ENCODE results near the gene ZDHHC8. TPM values are rescaled to one million over a fixed set of nuclear protein-coding genes. Genes with fewer than 3 reads are reported as not detected.

The ZDHHC8 gene
- total and polyA plus RNA-seq, 10 of the 15 experiments (the other 5 are each of a cell fraction or from before 2014, with no cell fraction given): 0.03 to 46.3 (median 5.3) TPM

GRCh38 chr22:20129747-20130014 is 1.9 kb upstream of the ZDHHC8 start:
- H3K4me3 ChIP-seq: no peak overlapping the region
- ATAC-seq: no peak
- no peaks in the 10 kb centered on the region for H3K27me3 ChIP-seq (replicated peaks in 1 of 2; ENCODE audit: control insufficient read depth in 2 of 2, insufficient read depth in 2 of 2, low read length in 1 of 2)
- H2AFZ ChIP-seq (ENCODE audit: control insufficient read depth, low read depth, low read length): no peak overlapping the region
- H3K79me2 ChIP-seq (ENCODE audit: control insufficient read depth, insufficient read depth, low read length): peaks cover 7% of the 10 kb centered on the region
- H3K9me3 ChIP-seq (replicated peaks; ENCODE audit: control insufficient read depth, insufficient read depth, low read length): no peaks in the 10 kb centered on the region
- no TSS peak for BruUV-seq (replicated peaks)
- WGBS (ENCODE audit: insufficient coverage, insufficient replicate concordance, low lambda C conversion rate, missing lambda C conversion rate): 79% methylated on average over 3 of the region's 3 CpGs
- H3K36me3 ChIP-seq (ENCODE audit: control insufficient read depth in 2 of 2, insufficient read depth in 2 of 2, low read length in 1 of 2): peaks cover 18 to 20% of the 10 kb centered on the region in 2 experiments; a peak in 3 of 4 replicates
- ChIA-PET RAD21 (ENCODE audit: unreplicated experiment) (interaction anchor here (1.1 kb wide), 1 partner anchor 156 kb away, joined by 3 read pairs; no protein-coding TSS in a partner anchor), CTCF (interaction anchor here (0.7 to 2.1 kb wide), 3 partner anchors 116 to 176 kb away, joined by 4 to 7 read pairs (median 5); no protein-coding TSS in a partner anchor), SMC1A (ENCODE audit: uncharacterized antibody, unreplicated experiment) (interaction anchor here (0.9 to 1.5 kb wide), 2 partner anchors 11 to 107 kb away, joined by 3 to 5 read pairs; no protein-coding TSS in a partner anchor), POLR2A (interaction anchor here (1.8 kb wide), 1 partner anchor 10 kb away, joined by 4 read pairs; no protein-coding TSS in a partner anchor)
- H3K4me1 ChIP-seq (ENCODE audit: control insufficient read depth, insufficient read depth, low read length): peaks cover 12% of the 10 kb centered on the region
- no peak overlapping the region for H3K4me2 ChIP-seq (ENCODE audit: control insufficient read depth, insufficient read depth)
- H3K9ac ChIP-seq (ENCODE audit: control insufficient read depth, insufficient read depth, low read length): no peak overlapping the region
- no peak for FAIRE-seq
- H3K27ac ChIP-seq (ENCODE audit: control insufficient read depth, insufficient read depth): no peak overlapping the region
- intact Hi-C loops (cut with micrococcal nuclease; ENCODE audit: unreplicated experiment): no loop called here
- DNase-seq (ENCODE audit: low read depth, low spot score): no peak
- H4K20me1 ChIP-seq (ENCODE audit: control insufficient read depth, insufficient read depth): no peaks in the 10 kb centered on the region
- in situ Hi-C loops (cut with MboI): no loop called here
- TF ChIP-seq, protein P1, sequence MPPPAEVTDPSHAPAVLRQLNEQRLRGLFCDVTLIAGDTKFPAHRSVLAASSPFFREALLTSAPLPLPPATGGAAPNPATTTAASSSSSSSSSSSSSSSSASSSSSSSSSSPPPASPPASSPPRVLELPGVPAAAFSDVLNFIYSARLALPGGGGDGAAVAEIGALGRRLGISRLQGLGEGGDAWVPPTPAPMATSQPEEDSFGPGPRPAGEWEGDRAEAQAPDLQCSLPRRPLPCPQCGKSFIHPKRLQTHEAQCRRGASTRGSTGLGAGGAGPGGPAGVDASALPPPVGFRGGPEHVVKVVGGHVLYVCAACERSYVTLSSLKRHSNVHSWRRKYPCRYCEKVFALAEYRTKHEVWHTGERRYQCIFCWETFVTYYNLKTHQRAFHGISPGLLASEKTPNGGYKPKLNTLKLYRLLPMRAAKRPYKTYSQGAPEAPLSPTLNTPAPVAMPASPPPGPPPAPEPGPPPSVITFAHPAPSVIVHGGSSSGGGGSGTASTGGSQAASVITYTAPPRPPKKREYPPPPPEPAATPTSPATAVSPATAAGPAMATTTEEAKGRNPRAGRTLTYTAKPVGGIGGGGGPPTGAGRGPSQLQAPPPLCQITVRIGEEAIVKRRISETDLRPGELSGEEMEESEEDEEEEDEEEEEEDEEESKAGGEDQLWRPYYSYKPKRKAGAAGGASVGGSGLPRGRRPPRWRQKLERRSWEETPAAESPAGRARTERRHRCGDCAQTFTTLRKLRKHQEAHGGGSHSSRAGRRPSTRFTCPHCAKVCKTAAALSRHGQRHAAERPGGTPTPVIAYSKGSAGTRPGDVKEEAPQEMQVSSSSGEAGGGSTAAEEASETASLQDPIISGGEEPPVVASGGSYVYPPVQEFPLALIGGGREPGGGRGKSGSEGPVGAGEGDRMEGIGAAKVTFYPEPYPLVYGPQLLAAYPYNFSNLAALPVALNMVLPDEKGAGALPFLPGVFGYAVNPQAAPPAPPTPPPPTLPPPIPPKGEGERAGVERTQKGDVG (CRISPR knock-in tag; IDR thresholded peaks at IDR 0.05): no peak
- TF ChIP-seq IKZF1 (conservative IDR thresholded peaks at IDR 0.05) (no peak), ATF2 (IDR thresholded peaks at IDR 0.05; ENCODE audit: low read length) (no peak), ZBED1 (IDR thresholded peaks at IDR 0.05; ENCODE audit: borderline replicate concordance) (no peak), MYC (IDR thresholded peaks at IDR 0.05; ENCODE audit: insufficient read depth, insufficient read length, insufficient replicate concordance, low read length, severe bottlenecking) (no peak), NR2C2 (IDR thresholded peaks at IDR 0.05; ENCODE audit: borderline replicate concordance, control insufficient read depth, insufficient read length, low read depth) (no peak), BRCA1 (IDR thresholded peaks at IDR 0.05; ENCODE audit: low read depth, low read length) (no peak), BMI1 (IDR thresholded peaks at IDR 0.05; ENCODE audit: borderline replicate concordance) (no peak)

Measured in GM12878 (cell line).